ENCODE results near the gene DCAF11.

DCAF11 gene

GRCh38 chr14:24123424-24124417 is 9.1 kb downstream of the DCAF11 start:
- DNase-seq, result no peak

GRCh38 chr14:24126939-24127338 is 12.4 kb downstream of the DCAF11 start:
- no peak for DNase-seq

GRCh38 chr14:24127673-24128072 is 13.1 kb downstream of the DCAF11 start:
- no peak for DNase-seq

- no peak for DNase-seq
Measured at GRCh38 chr14:24129410-24129998, 14.9 kb downstream of the DCAF11 start.

- DNase-seq, result no peak
Measured at GRCh38 chr14:24130380-24130716, 15.8 kb downstream of the DCAF11 start, which contains the start of gene FITM1. Gene FITM1 (plus strand): TSS chr14:24130659. CDS start chr14:24131564, 905 bp downstream.

- DNase-seq, result peak; percentile 61
Measured at GRCh38 chr14:24130717-24131548, 16.4 kb downstream of the DCAF11 start.

GRCh38 chr14:24131549-24131966 is 17.0 kb downstream of the DCAF11 start:
- no peak for DNase-seq

- no peak for DNase-seq
Measured at GRCh38 chr14:24132061-24132685, 17.6 kb downstream of the DCAF11 start.

- DNase-seq, result no peak
Measured at GRCh38 chr14:24132976-24133375, 18.4 kb downstream of the DCAF11 start.

GRCh38 chr14:24133735-24134134 is 19.2 kb downstream of the DCAF11 start:
- no peak for DNase-seq

GRCh38 chr14:24135584-24135833 is 20.9 kb downstream of the DCAF11 start:
- DNase-seq, result no peak

GRCh38 chr14:24135834-24136683 is 21.5 kb downstream of the DCAF11 start, which contains the start of gene PSME1:
Gene PSME1 (plus strand): TSS chr14:24136194. CDS start chr14:24136263, 69 bp downstream.
- peak; percentile 75 for DNase-seq

GRCh38 chr14:24136684-24137528 is 22.3 kb downstream of the DCAF11 start:
- DNase-seq, result no peak

GRCh38 chr14:24137529-24138395 is 23.2 kb downstream of the DCAF11 start:
- DNase-seq, result no peak

GRCh38 chr14:24138396-24139271 is 24.1 kb downstream of the DCAF11 start:
- no peak for DNase-seq

GRCh38 chr14:24139272-24139934 is 24.8 kb downstream of the DCAF11 start:
- no peak for DNase-seq

- DNase-seq, result peak; percentile 100
Measured at GRCh38 chr14:24141097-24141880, 26.7 kb downstream of the DCAF11 start, which contains the start of gene EMC9. Gene EMC9 (minus strand): TSS chr14:24141591. CDS start chr14:24141304, 287 bp downstream.
